Kidney glomerular epithelial cell (primary cell): ENCODE results near the gene EMILIN2.
"Not testable (repeated sequence)": the region's sequence is repeated elsewhere in the genome, so short reads cannot be mapped to it uniquely, and the experiment has no call there.

ENCODE experiments used
- DNase-seq: peaks from one replicate; lab custom pipeline; 2025; lab: John Stamatoyannopoulos, UW

Gene EMILIN2

GRCh38 chr18:2845172-2845571 is 1.6 kb upstream of the EMILIN2 start:
- DNase-seq, result no peak

DNA sequence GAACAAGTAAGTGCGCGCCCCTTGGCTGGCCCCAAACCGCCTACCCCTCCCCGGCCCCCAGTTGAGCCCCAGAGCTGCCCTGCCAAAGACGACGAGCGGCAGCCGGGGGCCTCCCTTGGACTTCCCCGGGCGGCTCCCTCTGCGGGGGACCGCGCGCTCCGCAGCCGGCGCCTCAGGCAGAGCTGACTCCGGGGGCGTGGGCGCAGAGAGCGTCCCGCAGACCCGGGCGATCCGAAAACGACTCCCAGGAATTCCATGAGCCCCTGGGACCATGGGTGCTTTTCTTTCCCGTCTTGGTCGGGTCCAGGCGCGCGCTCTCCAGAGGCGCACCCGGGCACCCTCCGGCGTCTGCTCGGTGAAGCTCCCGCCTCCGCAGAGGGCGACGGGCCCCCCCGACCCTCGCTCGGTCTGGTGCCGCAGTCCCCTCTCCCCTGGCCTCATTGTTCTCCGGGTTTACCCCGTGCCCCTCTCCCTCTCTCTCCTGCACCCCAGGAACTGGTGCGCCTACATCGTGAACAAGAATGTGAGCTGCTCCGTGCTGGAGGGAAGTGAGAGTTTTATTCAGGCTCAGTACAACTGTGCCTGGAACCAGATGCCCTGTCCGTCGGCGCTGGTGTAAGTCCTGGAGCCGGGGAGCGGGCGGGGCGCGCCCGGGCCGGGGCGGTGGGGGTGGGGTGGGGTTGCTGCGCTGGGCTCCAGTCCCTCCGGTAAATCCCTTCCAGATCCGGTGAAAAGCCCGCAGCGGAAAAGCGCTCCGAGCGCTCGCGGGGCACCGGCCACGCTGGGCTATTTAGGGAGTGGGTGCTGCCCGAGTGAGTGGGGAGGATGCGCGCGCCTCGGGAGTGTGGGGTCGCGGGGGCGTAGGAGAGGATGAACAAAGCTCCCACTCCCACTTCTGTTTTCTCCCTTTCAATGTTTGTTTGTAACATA is 776 bp downstream of the EMILIN2 start:
- no peak for DNase-seq

DNA sequence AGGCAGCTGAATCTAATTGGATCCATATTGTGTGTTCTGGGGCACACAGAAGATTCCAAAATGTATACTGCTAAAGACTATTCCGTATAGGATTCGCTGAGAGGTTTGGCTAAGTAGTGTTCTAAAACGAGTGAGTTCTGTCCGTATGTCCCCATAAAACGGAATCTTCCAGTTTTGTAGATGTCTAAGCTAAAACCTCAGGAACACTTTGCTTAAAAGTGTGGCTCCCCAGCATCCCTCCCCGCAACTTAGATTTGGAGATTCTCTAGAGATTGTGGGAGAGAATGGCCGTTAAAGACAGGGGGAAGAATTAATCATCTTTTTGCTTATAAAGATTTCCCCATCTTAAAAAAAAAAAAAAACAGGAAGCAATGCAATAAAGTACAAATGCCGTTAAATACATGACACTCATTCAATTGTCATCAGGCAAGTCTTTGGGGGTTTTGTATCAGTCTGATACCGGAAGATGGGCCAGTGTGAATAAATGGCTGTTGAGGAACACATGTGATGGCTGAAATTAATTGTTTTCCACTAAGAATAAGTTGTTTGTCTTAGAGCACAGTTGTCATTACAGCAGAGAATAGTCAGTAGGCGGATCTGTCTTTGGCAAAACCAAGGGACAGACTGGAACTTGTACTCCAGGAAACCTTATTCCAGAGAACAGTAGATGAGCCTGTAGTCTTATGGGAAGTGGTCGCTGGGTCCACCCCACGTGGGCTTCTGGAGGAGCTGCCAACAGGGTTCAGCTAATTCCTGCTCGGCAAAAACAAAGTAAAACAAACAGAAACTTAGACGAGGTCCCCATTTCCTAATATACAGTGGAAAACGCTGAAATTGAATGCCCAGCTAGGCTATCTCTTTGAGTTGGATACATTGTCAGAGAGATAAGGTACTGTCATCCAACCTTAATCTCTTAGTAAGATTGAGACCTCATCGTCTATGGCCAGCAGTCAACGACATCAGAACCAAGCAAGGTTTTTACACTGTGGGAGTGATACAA is 1.7 kb downstream of the EMILIN2 start:
- DNase-seq, result no peak

DNA sequence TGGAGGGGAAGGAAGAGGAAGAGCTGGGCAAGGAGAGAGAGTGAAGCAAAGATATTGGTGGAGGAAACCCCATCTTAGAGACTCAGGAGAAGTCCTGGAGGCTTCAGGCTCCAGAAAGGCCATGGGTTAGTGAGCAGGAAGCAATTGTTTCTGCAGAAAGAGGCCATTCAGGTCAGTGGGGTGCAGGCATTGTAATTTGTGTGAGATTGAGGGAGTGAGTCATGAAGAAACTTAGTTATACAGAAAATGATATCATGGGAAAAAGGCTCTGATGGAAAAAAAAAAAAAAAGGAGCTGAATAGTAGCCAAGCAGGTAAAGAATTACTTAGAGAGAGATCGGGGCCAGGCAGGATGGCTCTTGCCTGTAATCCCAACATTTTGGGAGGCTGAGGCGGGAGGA is 4.0 kb downstream of the EMILIN2 start:
- DNase-seq, result no peak

GRCh38 chr18:2851771-2852170 is 5.0 kb downstream of the EMILIN2 start:
- DNase-seq, result no peak

DNA sequence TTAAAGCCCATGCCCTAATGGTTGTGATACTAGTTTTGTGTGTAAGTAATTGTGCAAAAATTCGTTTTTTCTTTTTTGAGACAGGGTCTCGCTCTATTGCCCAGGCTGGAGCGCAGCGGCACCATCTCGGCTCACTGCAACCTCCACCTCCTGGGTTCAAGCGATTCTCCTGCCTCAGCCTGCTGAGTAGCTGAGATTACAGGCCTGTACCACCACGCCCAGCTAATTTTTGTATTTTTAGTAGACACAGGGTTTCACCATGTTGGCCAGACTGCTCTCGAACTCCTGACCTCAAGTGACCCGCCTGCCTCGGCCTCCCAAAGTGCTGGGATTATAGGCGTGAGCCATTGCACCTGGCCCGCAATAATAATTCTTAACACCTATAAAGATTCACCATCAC is 5.7 kb downstream of the EMILIN2 start:
- DNase-seq, result not testable (repeated sequence)

- no peak for DNase-seq
These were observed 6.5 kb downstream of the EMILIN2 start for GRCh38 chr18:2853173-2853925.

DNA sequence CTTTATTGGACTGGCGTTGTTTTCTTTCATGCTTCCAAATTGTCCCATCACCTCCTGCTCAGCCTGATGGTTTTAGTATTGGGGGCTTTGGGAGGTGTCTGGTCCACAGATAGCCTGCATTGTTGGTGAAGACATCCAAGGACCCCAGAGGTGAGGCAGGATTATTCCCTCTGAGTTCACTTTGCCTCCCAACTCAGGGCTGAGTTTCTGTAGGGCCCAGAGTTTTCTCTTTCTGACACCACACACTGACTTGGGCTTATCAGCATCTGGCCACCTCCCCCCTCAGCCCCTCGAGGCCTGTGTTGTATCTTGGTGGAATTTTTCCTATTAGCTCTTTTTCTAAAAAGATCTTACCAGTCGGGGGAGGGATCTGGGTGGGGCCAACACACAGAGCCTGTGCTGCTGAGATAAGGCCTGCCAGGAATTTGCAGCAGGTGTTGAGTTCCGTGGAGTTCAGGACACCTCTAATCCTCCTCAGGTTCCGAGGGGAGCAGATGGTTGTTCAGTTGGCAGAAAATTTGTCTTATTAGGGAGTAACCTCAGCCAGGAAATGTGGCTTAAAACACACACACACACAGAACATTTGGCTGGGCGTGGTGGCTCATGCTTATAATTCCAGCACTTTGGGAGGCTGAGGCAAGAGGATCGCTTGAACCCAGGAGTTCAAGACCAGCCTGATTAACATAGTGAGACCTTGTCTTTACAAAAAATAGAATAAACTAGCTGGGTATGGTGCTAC is 7.3 kb downstream of the EMILIN2 start:
- DNase-seq, result no peak

DNA sequence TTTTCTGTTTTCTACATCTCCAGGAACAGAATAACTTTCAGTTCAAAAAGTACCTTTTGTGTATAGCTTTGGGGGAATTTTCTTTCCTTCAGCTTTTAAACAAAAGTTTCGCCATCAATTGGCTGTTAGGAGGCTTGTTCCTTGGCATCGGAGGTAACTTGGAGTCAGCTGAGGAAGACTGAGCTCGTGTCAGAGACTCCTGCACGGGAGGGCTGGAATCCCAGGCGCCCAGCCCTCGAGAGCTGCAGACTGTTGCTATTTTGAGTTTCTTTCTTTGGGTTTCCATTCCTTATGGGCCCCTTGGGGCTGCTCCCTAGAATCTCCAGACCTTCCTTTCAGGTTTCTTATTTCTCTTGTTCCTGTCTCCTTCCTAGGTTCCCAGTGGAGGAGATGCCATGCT is 8.1 kb downstream of the EMILIN2 start:
- no peak for DNase-seq

- DNase-seq, result no peak
These were observed 8.9 kb downstream of the EMILIN2 start for GRCh38 chr18:2855560-2856350.

DNA sequence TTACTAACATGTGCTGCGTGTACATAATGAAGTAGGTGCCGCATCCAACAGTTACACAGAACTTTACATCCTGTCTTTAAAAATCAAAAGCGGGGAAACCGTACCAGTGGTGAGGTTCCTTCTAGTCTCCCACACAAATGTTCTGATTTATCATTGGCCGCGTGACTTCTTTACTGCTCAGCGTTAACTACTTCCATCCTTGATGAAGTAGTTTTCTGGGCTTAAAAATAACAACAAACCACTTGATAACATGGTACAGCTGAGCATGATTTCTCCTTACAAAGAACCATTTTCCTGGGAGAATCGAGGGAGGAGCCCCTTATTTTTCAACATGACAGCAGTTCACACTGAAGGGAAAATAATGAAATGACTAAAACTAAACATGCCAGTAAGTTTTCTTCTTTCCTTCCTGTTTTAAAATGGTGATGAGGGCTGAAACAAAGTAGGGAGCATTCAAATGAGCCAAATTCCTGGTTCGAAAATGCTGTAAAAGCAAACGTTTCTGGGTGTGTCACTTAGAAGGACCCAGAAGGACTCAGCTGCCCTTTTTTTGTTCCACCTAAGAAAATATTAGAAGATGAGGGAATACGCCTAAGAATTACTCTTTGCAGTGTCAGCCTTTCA is 9.9 kb downstream of the EMILIN2 start:
- no peak for DNase-seq

- DNase-seq, result no peak
These were observed 10.8 kb downstream of the EMILIN2 start for GRCh38 chr18:2857491-2858131.

DNA sequence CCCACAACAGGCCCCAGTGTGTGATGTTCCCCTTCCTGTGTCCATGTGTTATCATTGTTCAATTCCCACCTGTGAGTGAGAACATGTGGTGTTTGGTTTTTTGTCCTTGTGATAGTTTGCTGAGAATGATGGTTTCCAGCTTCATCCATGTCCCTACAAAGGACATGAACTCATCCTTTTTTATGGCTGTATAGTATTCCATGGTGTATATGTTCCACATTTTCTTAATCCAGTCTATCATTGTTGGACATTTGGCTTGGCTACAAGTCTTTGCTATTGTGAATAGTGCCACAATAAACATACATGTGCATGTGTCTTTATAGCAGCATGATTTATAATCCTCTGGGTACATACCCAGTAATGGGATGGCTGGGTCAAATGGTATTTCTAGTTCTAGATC is 13.6 kb downstream of the EMILIN2 start:
- not testable (repeated sequence) for DNase-seq

GRCh38 chr18:2863997-2864396 is 17.2 kb downstream of the EMILIN2 start:
- DNase-seq, result not testable (repeated sequence)

- not testable (repeated sequence) for DNase-seq
These were observed 19.7 kb downstream of the EMILIN2 start for GRCh38 chr18:2866465-2866864.

DNA sequence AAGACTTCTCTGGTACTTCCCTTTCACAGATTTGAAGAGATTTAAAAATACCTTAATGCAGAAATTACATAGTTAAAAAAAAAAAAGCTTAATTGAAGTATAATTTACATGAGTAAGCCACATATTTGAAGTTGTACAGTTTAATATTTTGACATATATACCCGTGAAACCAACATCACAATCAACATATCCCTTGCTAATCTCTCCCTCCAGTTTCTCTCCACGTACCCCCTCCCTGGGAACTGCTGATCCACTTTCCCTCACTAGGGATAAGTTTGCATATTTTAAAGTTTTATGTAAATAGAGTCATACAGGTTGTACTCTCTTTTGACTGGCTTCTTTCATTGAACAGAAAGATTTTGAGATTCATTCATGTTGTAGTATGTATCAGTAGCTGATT is 22.4 kb downstream of the EMILIN2 start:
- DNase-seq, result no peak

GRCh38 chr18:2871111-2871720 is 24.4 kb downstream of the EMILIN2 start:
- no peak for DNase-seq

DNA sequence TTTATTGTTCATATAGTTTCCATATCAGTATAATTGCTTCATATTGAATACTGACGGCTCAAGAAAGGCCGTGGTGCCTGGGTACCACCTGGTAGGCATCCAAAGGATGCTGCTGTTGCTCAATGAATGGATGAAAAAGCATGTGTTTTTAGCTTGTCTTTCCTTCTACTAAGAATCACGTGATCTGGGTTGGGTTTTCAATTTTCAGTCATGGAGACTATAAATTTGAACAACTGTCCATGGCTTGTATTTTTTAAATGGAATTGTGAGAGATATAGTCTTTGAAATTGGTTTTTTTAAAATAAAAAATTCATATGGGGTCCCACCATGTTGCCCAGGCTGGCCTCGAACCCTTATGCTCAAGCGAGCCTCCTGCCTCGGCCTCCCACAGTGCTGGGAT is 25.3 kb downstream of the EMILIN2 start:
- no peak for DNase-seq

DNA sequence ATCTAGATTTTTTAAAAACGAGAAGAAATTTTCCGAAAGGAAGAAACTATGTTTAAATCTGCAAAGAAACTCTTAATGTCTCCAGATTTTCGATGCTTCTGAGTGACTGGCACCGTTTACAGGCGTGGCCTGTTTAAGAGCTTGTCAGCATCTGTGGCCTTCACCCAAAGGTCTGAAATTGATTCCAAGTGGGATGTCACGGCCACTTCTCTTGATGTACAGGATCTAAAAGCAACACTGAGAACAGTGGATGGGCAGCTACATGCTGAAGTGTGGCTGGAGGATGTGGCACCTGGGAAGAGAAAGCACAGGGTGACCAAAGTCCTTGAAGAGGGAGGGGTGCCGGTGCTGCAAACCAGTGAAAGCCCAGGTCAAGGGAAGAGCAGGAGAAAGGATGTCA is 28.0 kb downstream of the EMILIN2 start:
- no peak for DNase-seq
